ENCODE data around the gene TAS2R31.

Gene TAS2R31

DNA sequence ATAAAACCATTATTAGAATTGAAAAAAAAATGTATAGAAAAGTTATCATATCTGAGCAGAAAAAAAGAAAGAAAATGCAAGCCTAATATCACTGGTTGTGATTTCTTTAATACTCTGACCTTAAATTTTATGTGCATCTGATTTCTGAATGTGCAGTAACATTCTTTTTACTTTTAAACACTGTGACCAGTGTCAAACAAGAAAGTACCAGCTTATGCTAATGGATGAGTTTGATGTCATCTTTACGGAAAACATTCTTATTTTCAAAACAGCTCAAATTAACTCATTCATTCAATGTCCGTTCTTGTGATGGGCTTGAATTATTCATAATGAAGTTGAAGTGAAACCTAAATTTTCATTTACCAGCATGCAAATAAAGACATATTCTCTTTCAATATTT is 44.4 kb downstream of the TAS2R31 start, which contains the start of gene TAS2R50:
TSS of gene TAS2R50 (minus strand) at position 101 of the 400 bp plus-strand sequence. CDS start at position 49, 52 bp downstream.
- TF ChIP-seq SIN3A (IDR thresholded peaks at IDR 0.05; ENCODE audit: borderline replicate concordance, insufficient read depth, low read length), result no peak
- TF ChIP-seq FOXP2 (optimal IDR thresholded peaks at IDR 0.05; ENCODE audit: borderline replicate concordance, extremely low read depth, extremely low read length, insufficient read depth), result no peak
- TF ChIP-seq, protein P1, sequence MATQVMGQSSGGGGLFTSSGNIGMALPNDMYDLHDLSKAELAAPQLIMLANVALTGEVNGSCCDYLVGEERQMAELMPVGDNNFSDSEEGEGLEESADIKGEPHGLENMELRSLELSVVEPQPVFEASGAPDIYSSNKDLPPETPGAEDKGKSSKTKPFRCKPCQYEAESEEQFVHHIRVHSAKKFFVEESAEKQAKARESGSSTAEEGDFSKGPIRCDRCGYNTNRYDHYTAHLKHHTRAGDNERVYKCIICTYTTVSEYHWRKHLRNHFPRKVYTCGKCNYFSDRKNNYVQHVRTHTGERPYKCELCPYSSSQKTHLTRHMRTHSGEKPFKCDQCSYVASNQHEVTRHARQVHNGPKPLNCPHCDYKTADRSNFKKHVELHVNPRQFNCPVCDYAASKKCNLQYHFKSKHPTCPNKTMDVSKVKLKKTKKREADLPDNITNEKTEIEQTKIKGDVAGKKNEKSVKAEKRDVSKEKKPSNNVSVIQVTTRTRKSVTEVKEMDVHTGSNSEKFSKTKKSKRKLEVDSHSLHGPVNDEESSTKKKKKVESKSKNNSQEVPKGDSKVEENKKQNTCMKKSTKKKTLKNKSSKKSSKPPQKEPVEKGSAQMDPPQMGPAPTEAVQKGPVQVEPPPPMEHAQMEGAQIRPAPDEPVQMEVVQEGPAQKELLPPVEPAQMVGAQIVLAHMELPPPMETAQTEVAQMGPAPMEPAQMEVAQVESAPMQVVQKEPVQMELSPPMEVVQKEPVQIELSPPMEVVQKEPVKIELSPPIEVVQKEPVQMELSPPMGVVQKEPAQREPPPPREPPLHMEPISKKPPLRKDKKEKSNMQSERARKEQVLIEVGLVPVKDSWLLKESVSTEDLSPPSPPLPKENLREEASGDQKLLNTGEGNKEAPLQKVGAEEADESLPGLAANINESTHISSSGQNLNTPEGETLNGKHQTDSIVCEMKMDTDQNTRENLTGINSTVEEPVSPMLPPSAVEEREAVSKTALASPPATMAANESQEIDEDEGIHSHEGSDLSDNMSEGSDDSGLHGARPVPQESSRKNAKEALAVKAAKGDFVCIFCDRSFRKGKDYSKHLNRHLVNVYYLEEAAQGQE (IDR thresholded peaks at IDR 0.05; ENCODE audit: insufficient read depth in 1 of 2, low read depth in 2 of 2, low read length in 2 of 2), result no peak
- TF ChIP-seq POLR2AphosphoS5 (IDR thresholded peaks at IDR 0.05; ENCODE audit: low read depth, low read length), result no peak
- TF ChIP-seq TAF1 (IDR thresholded peaks at IDR 0.05; ENCODE audit: borderline replicate concordance, insufficient read depth, low read length), result no peak

DNA sequence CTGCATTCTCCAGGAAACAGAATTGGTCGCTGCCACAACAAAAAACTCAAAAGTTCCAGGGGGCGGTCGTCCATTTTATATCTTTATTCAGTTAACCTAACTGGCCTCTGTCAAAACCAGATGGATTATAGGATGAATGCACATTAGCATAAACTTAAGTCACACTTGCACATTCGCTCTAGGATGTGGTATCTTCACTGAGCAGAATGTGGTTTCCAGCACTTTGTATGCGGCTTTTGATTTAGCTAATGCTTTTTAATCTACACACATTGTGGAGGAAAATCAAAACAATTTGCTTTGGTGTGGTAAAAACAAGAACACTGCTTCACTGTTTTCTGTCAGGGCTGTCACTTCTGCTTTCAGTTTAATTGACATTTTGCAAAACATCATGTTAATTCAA is 49.0 kb downstream of the TAS2R31 start:
- TF ChIP-seq, protein P1 (IDR thresholded peaks at IDR 0.05; ENCODE audit: insufficient read depth in 1 of 2, low read depth in 2 of 2, low read length in 2 of 2), result no peak
